Activated CD8-positive, alpha-beta memory T cell treated with anti-CD3 and anti-CD28 coated beads, Interleukin-2, amount 50 U/mL, for 24 hours (primary cell): Measurements from ENCODE around the gene NRDE2.
"Not testable (repeated sequence)": the region's sequence is repeated elsewhere in the genome, so short reads cannot be mapped to it uniquely, and the experiment has no call there.

Experiments used
- DNase-seq: peaks from one replicate; pipeline ENCODE4 v3.0.0-alpha.2; 2020; ENCODE audit errors: extremely low read depth

The NRDE2 gene

GRCh38 chr14:90341784-90342183 is 10.0 kb upstream of the NRDE2 start:
- no peak for DNase-seq

GRCh38 chr14:90341232-90341631 is 9.5 kb upstream of the NRDE2 start:
- DNase-seq: not testable (repeated sequence)

GRCh38 chr14:90336985-90337384 is 5.2 kb upstream of the NRDE2 start:
- no peak for DNase-seq

- no peak for DNase-seq
Measured at GRCh38 chr14:90336401-90336800, 4.7 kb upstream of the NRDE2 start.

- no peak for DNase-seq
Measured at GRCh38 chr14:90332271-90332584, 487 bp upstream of the NRDE2 start.

GRCh38 chr14:90330203-90331196 is 1.2 kb downstream of the NRDE2 start:
- DNase-seq: no peak

GRCh38 chr14:90321891-90322290 is 9.8 kb downstream of the NRDE2 start:
- DNase-seq: no peak

GRCh38 chr14:90319634-90320541 is 11.9 kb downstream of the NRDE2 start:
- no peak for DNase-seq

GRCh38 chr14:90319173-90319572 is 12.6 kb downstream of the NRDE2 start:
- no peak for DNase-seq

- no peak for DNase-seq
Measured at GRCh38 chr14:90318016-90318415, 13.7 kb downstream of the NRDE2 start.

GRCh38 chr14:90317286-90317685 is 14.5 kb downstream of the NRDE2 start:
- no peak for DNase-seq

- no peak for DNase-seq
Measured at GRCh38 chr14:90308561-90308960, 23.2 kb downstream of the NRDE2 start.

- DNase-seq: no peak
Measured at GRCh38 chr14:90305176-90305601, 26.6 kb downstream of the NRDE2 start.

GRCh38 chr14:90304502-90304901 is 27.2 kb downstream of the NRDE2 start:
- DNase-seq: no peak

GRCh38 chr14:90303473-90303872 is 28.3 kb downstream of the NRDE2 start:
- no peak for DNase-seq

- DNase-seq: no peak
Measured at GRCh38 chr14:90302529-90303303, 29.0 kb downstream of the NRDE2 start.

- no peak for DNase-seq
Measured at GRCh38 chr14:90301668-90302090, 30.1 kb downstream of the NRDE2 start.

GRCh38 chr14:90301122-90301521 is 30.6 kb downstream of the NRDE2 start:
- DNase-seq: no peak

- no peak for DNase-seq
Measured at GRCh38 chr14:90300611-90301047, 31.1 kb downstream of the NRDE2 start.

GRCh38 chr14:90299408-90299807 is 32.3 kb downstream of the NRDE2 start:
- no peak for DNase-seq

- DNase-seq: no peak
Measured at GRCh38 chr14:90297876-90298629, 33.7 kb downstream of the NRDE2 start.
